Prostate gland (tissue), 2 donors: Measurements from ENCODE around the gene SHD. TPM values are rescaled to one million over a fixed set of nuclear protein-coding genes. Genes with fewer than 3 reads are reported as not detected.

ENCODE experiments used
- DNase-seq: peaks from one replicate; pipeline ENCODE4 v3.0.0-alpha.2; 2019; ENCODE audit warnings: low spot score
- H3K27ac ChIP-seq, 2 donors: fragments of 200-600 bp; sonication (generic); 2 replicates each; pipeline ENCODE4 v1.5.1; 2017 to 2019
- H3K27me3 ChIP-seq: fragments of 200-600 bp; sonication (generic); replicated peaks from 2 replicates; pipeline ENCODE4 v1.5.1; 2019; ENCODE audit not compliant: insufficient read depth
- H3K36me3 ChIP-seq, 2 donors: fragments of 200-600 bp; sonication (generic); 1 replicate in 1 of 2; 2 replicates in 1 of 2; pipeline versions ENCODE4 v1.5.1 to v1.8.1; 2017 to 2019
- H3K4me1 ChIP-seq: fragments of 200-600 bp; sonication (generic); replicated peaks from 2 replicates; pipeline ENCODE4 v1.5.1; 2019
- H3K4me3 ChIP-seq, 2 donors: fragments of 200-600 bp; sonication (generic); 2 replicates each; pipeline ENCODE4 v1.5.1; 2017 to 2019
- H3K9me3 ChIP-seq: fragments of 200-600 bp; sonication (generic); 2 replicates; pipeline ENCODE4 v1.5.1; 2017
- CTCF ChIP-seq, 4 experiments: fragments of 200-600 bp in 2 of 4; fragments of 450-650 bp in 2 of 4; sonication (generic) in 2 of 4; IDR thresholded peaks; 1 replicate in 3 of 4; 2 replicates in 1 of 4; pipeline ENCODE4 v1.5.1; 2016 to 2019; ENCODE audit warnings: antibody characterized with exemption in 4 of 4, mild to moderate bottlenecking in 2 of 4, moderate library complexity in 2 of 4
- POLR2A ChIP-seq: fragments of 450-650 bp; IDR thresholded peaks from one replicate; pipeline ENCODE4 v1.6.1; 2016; ENCODE audit warnings: antibody characterized with exemption, mild to moderate bottlenecking
- POLR2AphosphoS5 ChIP-seq: sonication (generic); formaldehyde crosslinking; IDR thresholded peaks from one replicate; pipeline ENCODE4 v1.6.1; 2017; ENCODE audit warnings: antibody characterized with exemption
- WGBS: methylation state at CpG from one replicate; pipeline ENCODE4 v1.1.5; 2018; 5-methylcytosine and 5-hydroxymethylcytosine counted together
- intact Hi-C: fragments of 100-400 bp; cut with DNase I; formaldehyde crosslinking; loops from one replicate; pipeline ENCODE4 v1.14.2; 2022
- total RNA-seq, 2 donors: library from RNA; depleted of rRNA; stranded (reverse); fragments of >200 nt; gene quantifications; one replicate each; pipeline ENCODE4 v1.1.0, GENCODE V29; 2016

SHD gene
- total RNA-seq, 2 donors from 2014 or later: 0.62 to 18.0 TPM

- Histone ChIP-seq H3K27me3 (no peaks in the 10 kb centered on the region), H3K27ac (peak within 1 kb of the TSS; percentile 87 to 94), H3K9me3 (no peaks in the 10 kb centered on the region), H3K36me3 (no peaks in the 10 kb centered on the region), H3K4me1 (no peaks in the 10 kb centered on the region), H3K4me3 (peak within 1 kb of the TSS; percentile 39 to 56)
- 37% methylated on average over 27 of the region's 27 CpGs for WGBS
- peak; percentile 85 for DNase-seq
- intact Hi-C loops: no loop called here
- TF ChIP-seq POLR2A: peak; percentile 67
- no peak for TF ChIP-seq CTCF (IDR thresholded peaks at IDR 0.05)
- peak; percentile 83 for TF ChIP-seq POLR2AphosphoS5
Observed at GRCh38 chr19:4338441-4339355, 59.6 kb downstream of the SHD start, which contains the start of gene STAP2. Gene STAP2 (minus strand): TSS chr19:4338827. CDS start chr19:4338753, 74 bp downstream.

Other genes starting within 250 kb of the SHD start
- 10 to 100 TPM; 77.1 to 87.3 TPM for gene ZBTB7A, start 212.4 kb upstream of the SHD start, total RNA-seq
- 100 to 1,000 TPM; 104 to 145 TPM for gene MAP2K2, start 155.1 kb upstream of the SHD start, total RNA-seq
- gene CREB3L3, start 125.6 kb upstream of the SHD start, total RNA-seq: not detected
- 10 to 100 TPM; 23.5 to 37.3 TPM for gene SIRT6, start 96.7 kb upstream of the SHD start, total RNA-seq
- 10 to 100 TPM in 1 of 2 donors, 1 to 10 TPM in 1; 3.6 to 12.0 TPM for gene ANKRD24, start 96.6 kb upstream of the SHD start, total RNA-seq
- gene EBI3, start 49.7 kb upstream of the SHD start, total RNA-seq: 1 to 10 TPM; 3.0 to 5.7 TPM
- gene YJU2, start 32.2 kb upstream of the SHD start, total RNA-seq: 10 to 100 TPM; 30.3 to 45.9 TPM
- gene TMIGD2, start 23.1 kb downstream of the SHD start, total RNA-seq: not detected
- 1 to 10 TPM in 1 of 2 donors, not detected in 1; 6.4 TPM for gene FSD1, start 25.3 kb downstream of the SHD start, total RNA-seq
- gene STAP2, start 59.6 kb downstream of the SHD start, total RNA-seq: 100 to 1,000 TPM in 1 of 2 donors, 10 to 100 TPM in 1; 47.9 to 107 TPM
- gene MPND, start 64.3 kb downstream of the SHD start, total RNA-seq: 10 to 100 TPM; 12.5 to 18.2 TPM
- 10 to 100 TPM; 35.4 to 54.7 TPM for gene SH3GL1, start 121.3 kb downstream of the SHD start, total RNA-seq
- gene CHAF1A, start 123.4 kb downstream of the SHD start, total RNA-seq: 10 to 100 TPM; 13.0 to 18.1 TPM
- gene UBXN6, start 178.5 kb downstream of the SHD start, total RNA-seq: 100 to 1,000 TPM in 1 of 2 donors, 10 to 100 TPM in 1; 82.7 to 199 TPM
- 10 to 100 TPM; 40.8 to 61.8 TPM for gene HDGFL2, start 193.0 kb downstream of the SHD start, total RNA-seq
- 10 to 100 TPM in 1 of 2 donors, 1 to 10 TPM in 1; 8.2 to 13.9 TPM for gene PLIN4, start 239.2 kb downstream of the SHD start, total RNA-seq